Chondrocyte (in vitro differentiated cells): ENCODE results near the gene CPOX. TPM values are rescaled to one million over a fixed set of nuclear protein-coding genes. Genes with fewer than 3 reads are reported as not detected.

ENCODE experiments used
- DNase-seq: peaks from one replicate; pipeline ENCODE4 v3.0.0; 2021; ENCODE audit warnings: mixed read lengths, low spot score
- H3K27ac Mint-ChIP-seq: one replicate; pipeline ENCODE4 v1.8.0; 2021; ENCODE audit warnings: mild to moderate bottlenecking, moderate library complexity, mixed read lengths; ENCODE audit not compliant: unreplicated experiment
- H3K27me3 Mint-ChIP-seq: 2 replicates; pipeline ENCODE4 v1.8.0; 2021; ENCODE audit warnings: low read depth, mixed read lengths
- H3K36me3 Mint-ChIP-seq: 2 replicates; pipeline ENCODE4 v1.8.0; 2021; ENCODE audit warnings: low read depth, mixed read lengths
- H3K4me1 Mint-ChIP-seq: 2 replicates; pipeline ENCODE4 v1.8.0; 2021; ENCODE audit warnings: low read depth, mild to moderate bottlenecking, mixed read lengths
- H3K4me3 Mint-ChIP-seq: one replicate; pipeline ENCODE4 v1.8.0; 2021; ENCODE audit warnings: mild to moderate bottlenecking, moderate library complexity, mixed read lengths; ENCODE audit not compliant: unreplicated experiment
- H3K9me3 Mint-ChIP-seq: 2 replicates; pipeline ENCODE4 v1.8.0; 2021; ENCODE audit warnings: low read depth, mixed read lengths
- CTCF ChIP-seq: fragments of 200-600 bp; sonication (generic); IDR thresholded peaks from 2 replicates; pipeline ENCODE4 v1.5.0; 2021; ENCODE audit warnings: antibody characterized with exemption, mild to moderate bottlenecking, moderate library complexity
- total RNA-seq: library from RNA; stranded (reverse); gene quantifications from 3 replicates; pipeline ENCODE4 v1.2.1, GENCODE V29; 2021

CPOX gene
- total RNA-seq, 1 donor from 2014 or later: 16.2 TPM

- Mint-ChIP-seq H3K36me3 (no peaks in the 10 kb centered on the region), H3K27me3 (peaks cover 8% of the 10 kb centered on the region), H3K4me3 (no peak overlapping the region), H3K9me3 (no peaks in the 10 kb centered on the region), H3K27ac (no peak overlapping the region), H3K4me1 (no peaks in the 10 kb centered on the region)
- TF ChIP-seq CTCF: no peak
- DNase-seq: no peak
Observed at GRCh38 chr3:98567666-98568270, 25.6 kb downstream of the CPOX start.

- no peak overlapping the region for H3K4me3 Mint-ChIP-seq
- H3K4me1 Mint-ChIP-seq: no peaks in the 10 kb centered on the region
- TF ChIP-seq CTCF: no peak
- no peaks in the 10 kb centered on the region for H3K9me3 Mint-ChIP-seq
- H3K27me3 Mint-ChIP-seq: peaks cover 15% of the 10 kb centered on the region
- H3K36me3 Mint-ChIP-seq: no peaks in the 10 kb centered on the region
- no peak for DNase-seq
- no peak overlapping the region for H3K27ac Mint-ChIP-seq
Observed at GRCh38 chr3:98565843-98566242, 27.6 kb downstream of the CPOX start.

GRCh38 chr3:98565237-98565643, 28.2 kb downstream of the CPOX start:
- Mint-ChIP-seq H3K9me3 (no peaks in the 10 kb centered on the region), H3K27me3 (peaks cover 17% of the 10 kb centered on the region)
- no peak for TF ChIP-seq CTCF

GRCh38 chr3:98564282-98565005, 29.0 kb downstream of the CPOX start:
- no peak overlapping the region for H3K4me3 Mint-ChIP-seq

More at GRCh38 chr3:98565237-98565643, 28.2 kb downstream of the CPOX start:
- no peaks in the 10 kb centered on the region for H3K4me1 Mint-ChIP-seq
- H3K4me3 Mint-ChIP-seq: no peak overlapping the region
- no peaks in the 10 kb centered on the region for H3K36me3 Mint-ChIP-seq
- H3K27ac Mint-ChIP-seq: no peak overlapping the region
- DNase-seq: no peak

More at GRCh38 chr3:98564282-98565005, 29.0 kb downstream of the CPOX start:
- H3K9me3 Mint-ChIP-seq: no peaks in the 10 kb centered on the region
- H3K36me3 Mint-ChIP-seq: no peaks in the 10 kb centered on the region
- H3K27me3 Mint-ChIP-seq: peaks cover 21% of the 10 kb centered on the region
- no peak for TF ChIP-seq CTCF
- no peaks in the 10 kb centered on the region for H3K4me1 Mint-ChIP-seq
- no peak for DNase-seq
- no peak overlapping the region for H3K27ac Mint-ChIP-seq
